CD4-positive, alpha-beta T cell treated with Interferon alpha-2 for 1 hour (primary cell): ENCODE measurements around the gene EFNA5.
A peak's percentile ranks its signal among the peaks of the same experiment; 100 is the strongest.

Source experiments
- DNase-seq, 2 donors: peaks; one replicate each; pipeline ENCODE4 v3.0.0-alpha.2; 2020 to 2022

The EFNA5 gene

DNA sequence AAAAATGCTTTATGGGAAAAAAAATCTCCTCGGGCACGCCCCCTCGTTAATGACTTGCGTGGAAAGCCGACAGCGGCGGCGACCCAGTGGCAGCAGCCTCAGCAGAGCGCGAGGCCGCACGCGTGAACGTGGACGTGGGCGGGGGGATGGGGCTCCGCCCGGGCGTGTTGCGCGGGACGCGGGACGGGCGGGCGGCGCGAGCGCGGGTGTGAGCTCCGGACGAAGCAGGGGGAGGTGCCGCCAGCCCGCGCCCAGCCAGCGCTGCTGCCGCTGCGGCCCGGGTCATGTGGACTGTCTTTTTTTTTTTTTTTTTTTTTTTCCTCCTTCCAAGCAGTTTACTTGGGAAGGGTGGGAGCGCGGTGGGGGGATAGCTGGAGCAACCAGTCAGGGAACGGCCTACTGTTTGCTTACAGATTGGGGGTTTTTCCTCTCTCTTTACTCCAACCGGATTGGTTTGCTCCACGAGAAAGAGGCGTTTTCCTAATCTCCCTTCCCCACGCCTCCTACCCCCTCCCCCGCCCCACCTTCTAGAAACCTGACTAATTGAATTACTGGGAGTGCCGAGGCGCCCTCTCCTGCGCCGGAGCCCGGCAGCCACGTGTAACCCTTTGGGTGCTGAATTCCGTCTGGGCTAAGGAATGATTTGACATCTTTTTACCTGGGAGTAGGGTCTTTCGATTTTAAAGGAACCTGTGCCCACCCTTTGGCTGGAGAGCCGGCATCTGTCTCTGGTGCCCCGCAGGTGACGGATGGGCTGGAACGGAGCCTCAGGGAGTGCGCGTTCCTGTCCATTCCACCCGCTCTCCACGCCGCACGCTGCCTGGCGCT lies 1.7 kb upstream of the EFNA5 start:
- peak in 1 of 2 donors; percentile 2 for DNase-seq

DNA sequence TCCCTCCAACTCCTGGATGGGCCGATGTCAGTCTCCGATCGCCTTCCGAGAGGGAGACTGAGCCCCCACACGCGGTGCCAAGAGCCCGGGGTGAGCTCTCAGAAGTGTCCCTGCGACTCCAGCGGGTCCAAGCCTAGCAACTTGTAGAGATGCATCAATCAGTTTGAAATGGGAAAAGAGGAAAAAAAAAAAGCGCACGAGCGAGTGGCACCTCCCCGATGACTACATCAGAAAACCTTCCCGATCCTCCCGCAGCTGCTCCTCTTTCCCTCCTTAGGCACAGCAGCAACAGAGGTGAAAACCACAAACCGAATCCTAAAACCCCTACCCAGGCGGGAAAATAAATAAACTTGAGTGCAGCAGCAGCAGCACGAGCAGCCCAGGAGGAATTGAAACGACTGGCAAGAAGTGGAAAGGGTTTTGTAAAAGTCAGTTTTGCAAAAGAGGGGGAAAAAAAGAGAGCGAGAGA lies 1.0 kb upstream of the EFNA5 start:
- DNase-seq: no peak

GRCh38 chr5:107670087-107670931 lies 428 bp downstream of the EFNA5 start:
- DNase-seq: no peak

GRCh38 chr5:107669096-107670031 lies 1.4 kb downstream of the EFNA5 start:
- no peak for DNase-seq

DNA sequence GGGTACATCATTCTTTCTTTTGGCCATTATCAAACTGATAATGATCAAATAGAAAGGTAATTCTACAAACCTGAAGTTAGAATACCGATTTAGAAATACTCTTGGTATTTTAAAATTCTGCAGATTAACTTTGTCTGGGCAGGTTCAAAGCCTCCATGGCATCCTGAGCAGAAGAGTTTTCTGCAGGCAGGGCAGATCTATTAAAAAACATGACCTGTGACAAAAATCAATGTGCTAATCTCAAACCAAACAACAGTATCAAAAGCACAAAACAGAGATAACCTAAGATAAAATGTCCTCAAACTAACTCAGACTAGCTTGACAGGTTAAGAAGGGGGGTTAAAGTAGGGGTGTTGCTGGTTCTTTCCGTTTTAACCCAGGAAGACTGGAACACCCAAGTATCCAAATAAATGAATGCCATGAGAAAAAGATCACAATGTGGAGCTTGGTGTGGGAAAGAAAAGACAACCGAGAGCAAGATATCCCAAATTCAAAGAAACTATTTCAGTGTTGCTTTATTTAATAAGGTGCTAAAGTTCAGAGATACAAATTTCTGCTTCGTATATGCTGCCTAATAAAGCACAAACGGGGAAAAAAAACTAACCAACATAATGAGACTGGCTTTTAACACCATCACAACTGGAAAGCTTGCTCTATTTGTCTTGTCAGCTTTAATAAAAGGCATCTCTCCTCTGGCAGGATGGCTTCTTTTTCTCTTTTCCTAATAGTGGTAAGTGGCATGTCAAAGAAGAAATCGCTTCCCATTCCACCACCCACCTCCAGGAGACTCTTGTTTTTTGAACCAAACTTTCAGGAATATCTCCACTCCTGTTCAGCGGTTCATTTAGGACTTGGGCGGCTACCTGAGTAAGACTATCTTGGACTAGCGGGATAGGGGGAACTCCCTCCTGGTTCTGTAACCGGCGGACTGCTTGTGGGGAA lies 2.3 kb downstream of the EFNA5 start:
- no peak for DNase-seq

- no peak for DNase-seq
These were observed 4.6 kb downstream of the EFNA5 start for GRCh38 chr5:107666051-107666655.

DNA sequence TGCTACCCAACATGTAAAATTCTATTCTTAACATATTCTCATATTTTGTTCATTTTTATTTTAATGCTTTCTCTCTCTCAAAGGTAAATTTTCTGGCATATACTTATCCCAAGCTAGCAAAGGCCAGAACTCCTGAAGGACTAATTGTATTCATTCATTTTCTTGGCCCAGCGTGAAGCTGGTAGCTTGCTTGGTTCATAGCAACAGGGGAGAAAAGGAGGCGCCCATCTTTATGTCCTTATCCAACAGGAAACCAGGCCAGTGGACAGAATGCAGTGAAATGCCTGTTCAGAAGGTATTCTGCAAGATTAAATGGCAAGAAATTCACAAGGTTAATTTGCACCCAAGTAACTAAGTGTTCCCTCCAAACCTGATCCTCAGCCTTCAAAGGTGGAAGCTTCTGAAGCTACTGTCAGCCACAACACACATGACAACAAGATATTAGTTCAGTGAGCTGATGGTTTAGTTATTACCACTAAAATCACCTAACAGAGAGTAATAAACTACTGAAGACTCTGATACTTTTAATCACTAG lies 5.6 kb downstream of the EFNA5 start:
- no peak for DNase-seq

DNA sequence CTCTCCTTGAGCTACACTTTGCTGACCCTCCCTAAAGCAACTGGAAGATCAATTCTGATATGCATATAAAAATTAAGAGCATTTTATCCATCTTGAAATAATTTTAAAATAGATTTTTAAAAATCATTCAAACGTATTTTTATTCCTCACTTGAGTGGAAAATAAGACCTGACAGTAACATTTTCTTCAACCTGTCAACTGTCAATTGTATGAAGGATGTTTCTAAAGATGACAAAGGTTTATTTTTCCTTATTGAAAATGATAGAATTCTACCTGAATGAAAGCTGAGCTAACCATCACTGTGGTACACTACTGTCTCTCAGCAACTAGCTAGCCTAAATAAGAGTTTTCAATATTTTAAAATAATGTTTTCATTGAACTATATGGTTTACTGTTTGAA lies 7.0 kb downstream of the EFNA5 start:
- no peak for DNase-seq

GRCh38 chr5:107661650-107662044 lies 9.1 kb downstream of the EFNA5 start:
- DNase-seq: no peak

DNA sequence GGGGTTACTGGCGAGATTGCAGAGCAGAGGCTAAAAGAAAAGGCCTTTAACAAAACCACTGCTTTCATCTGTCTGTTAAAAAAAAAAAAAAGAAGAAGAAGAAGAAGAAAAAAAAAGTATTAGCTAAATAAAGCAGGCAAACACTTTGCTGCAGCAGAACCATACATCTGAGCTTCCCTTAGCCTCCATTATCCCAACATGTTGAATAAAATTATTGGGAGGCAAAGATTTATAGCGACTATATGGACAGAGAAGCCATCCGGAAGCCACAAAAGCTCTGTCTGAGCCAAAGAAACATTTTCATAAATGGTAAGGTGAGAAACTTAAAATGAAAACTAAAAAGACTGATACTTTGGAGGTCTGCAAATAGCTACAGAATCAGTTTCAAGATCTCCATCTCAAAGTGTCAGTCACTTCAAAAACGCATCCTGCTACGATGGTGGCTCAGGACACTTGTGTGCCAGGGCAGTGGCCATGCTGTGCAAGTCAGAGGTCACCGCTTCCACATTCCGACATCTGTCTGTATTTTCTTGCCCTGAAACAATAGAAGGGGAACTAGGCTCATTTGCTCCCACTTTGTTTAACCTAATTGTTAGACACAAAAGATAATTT lies 9.6 kb downstream of the EFNA5 start:
- no peak for DNase-seq

GRCh38 chr5:107658528-107658927 lies 12.2 kb downstream of the EFNA5 start:
- DNase-seq: no peak

DNA sequence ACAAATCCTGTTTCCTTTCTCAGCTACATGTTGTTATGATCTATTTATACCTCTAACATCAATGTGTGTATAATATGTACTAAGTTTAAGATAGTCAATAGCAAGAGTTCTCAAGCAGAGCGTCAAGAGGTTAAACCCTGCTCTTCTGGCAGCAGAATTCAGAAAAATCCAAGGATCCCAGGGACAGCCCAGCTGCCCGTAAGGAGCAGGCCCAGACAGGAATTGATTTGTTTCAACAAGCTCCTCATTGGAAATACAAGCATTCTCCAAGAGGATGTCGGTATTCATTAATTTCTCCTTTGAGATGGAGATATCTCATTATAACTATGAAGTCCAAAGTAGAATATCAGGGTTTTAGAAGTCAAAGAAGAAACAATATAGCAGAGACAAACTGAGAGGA lies 14.9 kb downstream of the EFNA5 start:
- DNase-seq: no peak

- DNase-seq: no peak
These were observed 15.9 kb downstream of the EFNA5 start for GRCh38 chr5:107654827-107655226.

- DNase-seq: no peak
These were observed 17.1 kb downstream of the EFNA5 start for GRCh38 chr5:107653685-107654084.

- no peak for DNase-seq
These were observed 17.7 kb downstream of the EFNA5 start for GRCh38 chr5:107652839-107653607.

GRCh38 chr5:107652408-107652807 lies 18.3 kb downstream of the EFNA5 start:
- no peak for DNase-seq

DNA sequence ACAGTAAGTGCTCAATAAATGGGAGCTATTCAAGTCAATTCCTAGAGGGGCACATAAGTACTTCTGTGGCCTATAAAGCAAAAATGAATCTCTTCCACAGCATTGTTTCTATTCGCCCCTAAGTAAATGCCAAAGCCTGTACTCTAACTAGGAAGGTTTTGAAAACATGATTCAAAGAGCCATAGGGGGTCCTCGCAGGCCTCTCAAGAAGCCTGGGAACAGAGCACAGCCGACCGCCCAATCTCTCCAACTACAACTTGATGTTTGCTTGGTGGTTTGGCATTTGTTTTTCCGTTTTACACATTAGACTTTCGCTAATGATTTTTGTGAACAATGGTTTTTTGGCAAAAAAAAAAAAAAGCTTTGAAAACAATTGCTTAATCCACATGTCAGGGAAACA lies 19.4 kb downstream of the EFNA5 start:
- no peak for DNase-seq

DNA sequence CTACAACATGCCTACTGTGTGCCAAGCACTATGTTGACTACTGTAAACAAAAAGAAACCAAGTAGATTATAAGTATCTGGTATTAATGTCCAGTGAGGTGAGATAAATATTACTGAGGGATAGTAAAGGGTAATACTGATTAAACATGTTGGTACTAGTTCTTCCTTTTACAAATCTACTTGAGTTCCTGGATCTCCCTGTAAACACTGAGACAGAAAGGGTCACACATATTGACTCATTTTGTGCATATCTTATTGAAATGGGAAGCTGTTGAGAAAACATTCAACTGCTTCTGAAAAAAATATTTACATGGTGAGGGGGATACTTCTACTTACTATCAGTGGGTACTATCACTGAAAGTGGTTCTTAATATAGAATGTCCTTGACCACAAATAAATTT lies 24.3 kb downstream of the EFNA5 start:
- no peak for DNase-seq

GRCh38 chr5:107640568-107640967 lies 30.2 kb downstream of the EFNA5 start:
- DNase-seq: no peak

DNA sequence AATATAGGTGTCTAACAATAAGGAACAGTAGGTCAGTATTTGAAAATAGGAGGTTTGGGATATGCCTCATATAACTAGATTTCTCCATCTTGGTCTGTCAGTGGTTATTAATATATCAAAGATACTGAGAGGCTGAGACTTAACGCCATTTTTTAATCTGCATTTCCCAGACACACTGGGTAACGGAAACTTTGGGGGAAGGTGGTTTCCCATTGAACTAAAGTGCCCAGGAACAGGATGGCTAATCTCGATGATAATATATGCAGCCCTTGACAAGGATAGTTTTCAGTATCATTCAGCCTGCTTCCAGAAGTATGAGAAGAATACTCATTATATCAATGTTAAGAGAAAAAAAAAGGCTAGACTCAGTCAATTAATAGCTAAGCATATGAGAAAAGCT lies 30.7 kb downstream of the EFNA5 start:
- DNase-seq: no peak
